Heart left ventricle (tissue), 13 donors: ENCODE data around the gene AARSD1.

Experiments
- CTCF ChIP-seq, 12 donors: fragments of 200-600 bp; sonication (generic) in 4 of 12; IDR thresholded peaks; one replicate each; pipeline versions ENCODE4 v1.5.0 to v1.8.0; 2018 to 2022; ENCODE audit warnings: antibody characterized with exemption in 12 of 12, mild to moderate bottlenecking in 5 of 12
- POLR2A ChIP-seq, 2 donors: fragments of 450-650 bp; IDR thresholded peaks; one replicate each; pipeline ENCODE4 v1.6.1; 2017; ENCODE audit warnings: antibody characterized with exemption in 2 of 2, mild to moderate bottlenecking in 2 of 2, moderate library complexity in 2 of 2
- donor health status: ischemic (EF 13 %, LVEDD 7.1; RV severe dilation, severe dysfunction).
- donor health status: DM: no; HTN: yes; CAD: no.
- donor health status: DM: no; HTN: no; CAD: no.
- donor health status: ischemic (EF 25% LVEDD 6.9; RV normal size, moderate dysfunction).
- donor health status: ischemic (EF 25% LVEDD 5.7; RV mildly dilated, moderate dysfunction).
- donor health status: ischemic (EF 35%, LVEDD 5.7; RV mildly dilated, moderate dysfunction).
- donor health status: nonischemic (EF 11% LVEDD 7.7; RV severe dilation, severe dysfunction).
- donor health status: DM: yes; HTN: yes; CAD: no.
- donor health status: PGD.
- donor health status: ischemic (EF 29% LVEDD 5.4; RV normal size, mild dysfunction).
- donor health status: nonischemic (EF 23%, LVEDD 6.1; RV moderate dilation, normal function).

GRCh38 chr17:42971589-42971988 lies 7.3 kb upstream of the AARSD1 start:
- no peak for TF ChIP-seq CTCF (IDR thresholded peaks at IDR 0.05)
- no peak for TF ChIP-seq POLR2A (IDR thresholded peaks at IDR 0.05)
